CD8-positive, alpha-beta memory T cell (primary cell): ENCODE results near the gene UBA1. TPM values are rescaled to one million over a fixed set of nuclear protein-coding genes. Genes with fewer than 3 reads are reported as not detected.
A peak's percentile ranks its signal among the peaks of the same experiment; 100 is the strongest.

ENCODE experiments used
- CTCF ChIA-PET: fragments of 350-600 bp; sonication (Branson Sonifier 250); formaldehyde crosslinking; loops from one replicate; lab custom pipeline; 2021; ENCODE audit warnings: antibody characterized with exemption; lab: Charles Lee
- POLR2A ChIA-PET: fragments of 350-600 bp; sonication (Branson Sonifier 250); formaldehyde crosslinking; loops from one replicate; lab custom pipeline; 2021; ENCODE audit warnings: antibody characterized with exemption; lab: Charles Lee
- DNase-seq, 5 donors: peaks; one replicate each; pipeline versions ENCODE4 v3.0.0 to v3.0.0-alpha.2; 2020 to 2022; ENCODE audit warnings: mixed read lengths in 1 of 5
- H3K27ac ChIP-seq: one replicate; pipeline ENCODE4 v1.7.0; 2013; ENCODE audit warnings: low read depth, mild to moderate bottlenecking, low read length, moderate library complexity
- H3K27me3 ChIP-seq: 2 replicates; pipeline ENCODE4 v1.7.0; 2013; ENCODE audit warnings: low read length, mild to moderate bottlenecking; ENCODE audit not compliant: insufficient read depth, poor library complexity, severe bottlenecking
- H3K36me3 ChIP-seq: 2 replicates; pipeline ENCODE4 v1.7.0; 2013; ENCODE audit warnings: mild to moderate bottlenecking, low read length, moderate library complexity; ENCODE audit not compliant: insufficient read depth
- H3K4me1 ChIP-seq: 2 replicates; pipeline ENCODE4 v1.7.0; 2013; ENCODE audit warnings: mild to moderate bottlenecking, low read length, moderate library complexity; ENCODE audit not compliant: insufficient read depth
- H3K4me3 ChIP-seq: 2 replicates; pipeline ENCODE4 v1.7.0; 2013; ENCODE audit warnings: mild to moderate bottlenecking, low read length
- H3K9me3 ChIP-seq: 2 replicates; pipeline ENCODE4 v1.7.0; 2013; ENCODE audit warnings: mild to moderate bottlenecking, low read length
- H3K27ac Mint-ChIP-seq, 8 donors: one replicate each; pipeline ENCODE4 v1.8.0; 2020 to 2021; ENCODE audit warnings: mixed read lengths in 8 of 8, mild to moderate bottlenecking in 6 of 8, inconsistent platforms in 3 of 8, moderate library complexity in 3 of 8
- H3K27me3 Mint-ChIP-seq, 2 donors: one replicate each; pipeline ENCODE4 v1.8.0; 2020 to 2021; ENCODE audit warnings: mixed read lengths in 2 of 2, mild to moderate bottlenecking in 1 of 2, moderate library complexity in 1 of 2
- H3K36me3 Mint-ChIP-seq, 3 donors: one replicate each; pipeline ENCODE4 v1.8.0; 2020 to 2021; ENCODE audit warnings: mixed read lengths in 3 of 3, inconsistent platforms in 1 of 3, mild to moderate bottlenecking in 1 of 3
- H3K4me1 Mint-ChIP-seq, 3 donors: one replicate each; pipeline ENCODE4 v1.8.0; 2020 to 2021; ENCODE audit warnings: mixed read lengths in 3 of 3, inconsistent platforms in 1 of 3, mild to moderate bottlenecking in 1 of 3
- H3K4me3 Mint-ChIP-seq, 7 donors: one replicate each; pipeline ENCODE4 v1.8.0; 2020 to 2021; ENCODE audit warnings: mixed read lengths in 7 of 7, mild to moderate bottlenecking in 6 of 7, moderate library complexity in 4 of 7, inconsistent platforms in 2 of 7
- H3K9me3 Mint-ChIP-seq, 5 donors: one replicate each; pipeline ENCODE4 v1.8.0; 2020 to 2022; ENCODE audit warnings: mixed read lengths in 5 of 5, mild to moderate bottlenecking in 3 of 5, moderate library complexity in 2 of 5, inconsistent platforms in 1 of 5
- polyA plus RNA-seq: library from polyadenylated mRNA; unstranded; fragments of 300-500 nt; fragmentation: Illumina TruSeq; gene quantifications from one replicate; pipeline ENCODE4 v1.2.3, GENCODE V29; 2021
- total RNA-seq, 2 experiments: library from RNA; stranded (reverse); gene quantifications; one replicate each; pipeline ENCODE4 v1.2.3, GENCODE V29; 2021

UBA1 gene
- total and polyA plus RNA-seq, 3 experiments from 2014 or later, result 178 to 234 (median 225) TPM

- no peaks in the 10 kb centered on the region for H3K36me3 ChIP-seq
- Mint-ChIP-seq H3K4me3 (no peak overlapping the region), H3K27ac (no peak overlapping the region), H3K9me3 (no peaks in the 10 kb centered on the region), H3K4me1 (peaks cover 0 to under 1% (median 0%) of the 10 kb centered on the region in 3 donors), H3K36me3 (peaks cover 0 to 51% (median 0%) of the 10 kb centered on the region in 3 donors), H3K27me3 (peaks cover 0 to 3% of the 10 kb centered on the region in 2 donors)
- H3K4me3 ChIP-seq, result no peak overlapping the region
- no peaks in the 10 kb centered on the region for H3K9me3 ChIP-seq
- no peak overlapping the region for H3K27ac ChIP-seq
- CTCF ChIA-PET, result no interaction called here
- H3K27me3 ChIP-seq, result no peaks in the 10 kb centered on the region
- no peaks in the 10 kb centered on the region for H3K4me1 ChIP-seq
- no peak for DNase-seq
- POLR2A ChIA-PET, result no interaction called here
Observed at GRCh38 chrX:47185241-47185640, 8.4 kb upstream of the UBA1 start.

- no peak for DNase-seq
- Mint-ChIP-seq H3K4me3 (no peak overlapping the region), H3K9me3 (no peaks in the 10 kb centered on the region), H3K4me1 (peaks cover 6 to 10% (median 9%) of the 10 kb centered on the region in 3 donors), H3K27ac (peak overlapping the region in 1 of 8 donors; percentile 89), H3K27me3 (peaks cover 0 to 3% of the 10 kb centered on the region in 2 donors), H3K36me3 (peaks cover 0 to 47% (median 0%) of the 10 kb centered on the region in 3 donors)
- Histone ChIP-seq H3K27ac (no peak overlapping the region), H3K36me3 (no peaks in the 10 kb centered on the region), H3K27me3 (no peaks in the 10 kb centered on the region), H3K4me3 (no peak overlapping the region), H3K9me3 (no peaks in the 10 kb centered on the region), H3K4me1 (no peaks in the 10 kb centered on the region)
- POLR2A ChIA-PET, result no interaction called here
- CTCF ChIA-PET, result interaction anchor here (0.7 kb wide), 1 partner anchor 337 kb away, joined by 3 read pairs; no protein-coding TSS in a partner anchor
Observed at GRCh38 chrX:47186096-47186740, 7.4 kb upstream of the UBA1 start.

GRCh38 chrX:47187106-47187677, 6.4 kb upstream of the UBA1 start:
- H3K36me3 Mint-ChIP-seq, result peaks cover 0 to 37% (median 0%) of the 10 kb centered on the region in 3 donors
- CTCF ChIA-PET, result interaction anchor here (0.7 to 1.6 kb wide), 2 partner anchors 43 to 336 kb away, joined by 3 to 6 read pairs; partner anchors contain the start of genes NDUFB11 and RBM10
- no peak overlapping the region for H3K27ac ChIP-seq
- H3K27me3 Mint-ChIP-seq, result peaks cover 0 to 3% of the 10 kb centered on the region in 2 donors
- H3K9me3 ChIP-seq, result no peaks in the 10 kb centered on the region
- H3K27ac Mint-ChIP-seq, result peak overlapping the region in 3 of 8 donors; percentile 41 to 63 (median 42)
- no peak for DNase-seq
- peaks cover 15 to 20% (median 15%) of the 10 kb centered on the region in 3 donors for H3K4me1 Mint-ChIP-seq
- no peaks in the 10 kb centered on the region for H3K27me3 ChIP-seq
- H3K36me3 ChIP-seq, result no peaks in the 10 kb centered on the region
- H3K4me1 ChIP-seq, result peaks cover 6% of the 10 kb centered on the region
- H3K4me3 Mint-ChIP-seq, result no peak overlapping the region
- no peaks in the 10 kb centered on the region for H3K9me3 Mint-ChIP-seq
- POLR2A ChIA-PET, result interaction anchor here (1.2 kb wide), 1 partner anchor 46 kb away, joined by 3 read pairs; no protein-coding TSS in a partner anchor
- no peak overlapping the region for H3K4me3 ChIP-seq

- Histone ChIP-seq H3K36me3 (no peaks in the 10 kb centered on the region), H3K27ac (no peak overlapping the region), H3K27me3 (no peaks in the 10 kb centered on the region), H3K4me1 (peaks cover 18% of the 10 kb centered on the region), H3K9me3 (no peaks in the 10 kb centered on the region), H3K4me3 (no peak overlapping the region)
- Mint-ChIP-seq H3K36me3 (peaks cover 0 to 31% (median 0%) of the 10 kb centered on the region in 3 donors), H3K27ac (peak overlapping the region in 1 of 8 donors; percentile 90), H3K4me1 (peaks cover 34 to 42% (median 35%) of the 10 kb centered on the region in 3 donors), H3K4me3 (no peak overlapping the region), H3K27me3 (peaks cover 0 to 3% of the 10 kb centered on the region in 2 donors), H3K9me3 (no peaks in the 10 kb centered on the region)
- ChIA-PET CTCF (interaction anchor here (1.0 to 1.3 kb wide), 2 partner anchors 178 to 334 kb away, joined by 3 to 7 read pairs; no protein-coding TSS in a partner anchor), POLR2A (interaction anchor here (1.3 to 2.6 kb wide), 2 partner anchors 43 to 45 kb away, joined by 9 to 18 read pairs; partner anchors contain the start of genes NDUFB11, RBM10 and USP11)
- no peak for DNase-seq
Observed at GRCh38 chrX:47189906-47190305, 3.7 kb upstream of the UBA1 start.

DNA sequence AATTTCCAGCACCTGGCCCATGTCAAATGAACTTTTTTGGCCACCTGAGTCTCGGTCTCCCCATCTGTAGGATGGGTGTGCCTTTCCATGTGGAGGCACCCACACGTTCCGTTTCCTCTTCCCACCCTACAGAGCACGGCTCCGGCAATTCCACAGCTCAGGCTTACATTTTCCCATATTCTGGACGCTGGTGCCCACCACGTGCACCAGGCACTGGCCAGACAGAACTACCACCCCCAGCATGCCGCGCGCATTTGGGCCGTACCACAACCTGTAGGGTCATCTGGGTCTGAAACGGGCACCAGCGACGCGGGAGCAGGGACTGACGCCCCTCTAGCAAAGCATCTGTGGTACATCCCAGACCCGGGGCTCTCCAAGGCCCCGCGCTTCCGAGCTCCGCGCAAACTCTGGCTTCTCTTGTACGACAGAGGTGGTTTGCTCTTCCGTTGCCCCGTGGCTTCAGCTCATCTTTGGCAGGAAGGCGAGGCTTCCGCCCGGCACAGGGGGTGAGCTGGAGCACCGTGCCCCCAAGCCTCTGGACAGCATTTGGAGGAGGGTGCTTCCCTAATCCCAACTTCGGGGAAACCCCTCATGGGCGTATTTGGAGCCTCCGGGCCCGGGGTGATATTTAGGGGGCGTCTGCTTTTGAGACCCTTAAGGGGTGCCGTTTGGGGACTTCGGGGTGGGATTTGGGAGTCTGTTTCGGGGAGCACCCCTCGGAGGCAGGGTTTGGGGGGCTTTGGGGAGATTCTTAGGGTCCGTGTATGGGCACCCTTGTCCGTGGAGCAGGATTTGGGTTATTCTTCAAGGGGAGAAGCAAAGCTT, 3.0 kb upstream of the UBA1 start:
- no peaks in the 10 kb centered on the region for H3K9me3 Mint-ChIP-seq
- H3K4me3 ChIP-seq, result peak overlapping the region; percentile 76
- H3K9me3 ChIP-seq, result no peaks in the 10 kb centered on the region
- H3K36me3 ChIP-seq, result no peaks in the 10 kb centered on the region
- peaks cover 0 to 27% (median 0%) of the 10 kb centered on the region in 3 donors for H3K36me3 Mint-ChIP-seq
- ChIA-PET POLR2A (interaction anchor here (0.7 to 2.6 kb wide), 5 partner anchors 27 to 184 kb away, joined by 3 to 18 read pairs (median 9); partner anchors contain the start of genes NDUFB11, RBM10 and USP11), CTCF (interaction anchor here (1.0 to 3.4 kb wide), 6 partner anchors 27 to 333 kb away, joined by 3 to 16 read pairs (median 5); partner anchors contain the start of genes NDUFB11 and RBM10)
- peak overlapping the region; percentile 90 to 97 (median 91) for H3K4me3 Mint-ChIP-seq
- H3K4me1 ChIP-seq, result peaks cover 23% of the 10 kb centered on the region
- H3K27me3 ChIP-seq, result no peaks in the 10 kb centered on the region
- H3K27ac Mint-ChIP-seq, result peak overlapping the region; percentile 79 to 96 (median 95)
- H3K4me1 Mint-ChIP-seq, result peaks cover 39 to 48% (median 40%) of the 10 kb centered on the region in 3 donors
- H3K27me3 Mint-ChIP-seq, result peaks cover 0 to 2% of the 10 kb centered on the region in 2 donors
- DNase-seq, result peak; percentile 64 to 89 (median 82)
- H3K27ac ChIP-seq, result peak overlapping the region; percentile 72

DNA sequence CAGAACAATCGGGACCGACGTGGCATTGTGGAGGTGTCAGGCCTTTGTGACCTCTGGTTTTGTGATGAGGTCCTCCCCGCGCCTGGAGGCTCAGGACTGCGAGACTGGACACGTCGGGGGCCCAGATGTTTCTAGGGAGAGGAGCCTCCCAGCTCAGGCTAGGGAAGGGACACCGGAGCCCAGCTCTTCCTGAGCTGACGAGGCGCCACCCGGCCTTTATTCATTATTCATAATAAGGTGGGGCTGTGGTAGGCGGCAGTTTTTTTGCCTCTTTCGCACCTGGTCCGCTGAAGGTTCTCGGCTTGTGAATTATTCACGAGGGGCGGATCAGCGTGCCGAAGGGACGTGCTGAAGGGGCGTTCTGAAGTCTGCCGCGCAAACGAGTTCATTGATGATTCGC, 2.3 kb upstream of the UBA1 start:
- no peaks in the 10 kb centered on the region for H3K27me3 ChIP-seq
- Mint-ChIP-seq H3K27ac (peak overlapping the region; percentile 79 to 96 (median 95)), H3K4me3 (peak overlapping the region; percentile 90 to 97 (median 91)), H3K9me3 (no peaks in the 10 kb centered on the region), H3K4me1 (peaks cover 46 to 54% (median 47%) of the 10 kb centered on the region in 3 donors), H3K36me3 (peaks cover 0 to 29% (median 0%) of the 10 kb centered on the region in 3 donors), H3K27me3 (no peaks in the 10 kb centered on the region)
- peak; percentile 30 to 71 (median 41) for DNase-seq
- POLR2A ChIA-PET, result interaction anchor here (0.5 to 2.6 kb wide), 6 partner anchors 26 to 184 kb away, joined by 3 to 18 read pairs (median 8); partner anchors contain the start of genes NDUFB11, RBM10 and USP11
- CTCF ChIA-PET, result interaction anchor here (1.1 to 3.4 kb wide), 5 partner anchors 26 to 332 kb away, joined by 3 to 16 read pairs (median 7); partner anchors contain the start of genes NDUFB11 and RBM10
- H3K4me3 ChIP-seq, result peak overlapping the region; percentile 76
- H3K36me3 ChIP-seq, result no peaks in the 10 kb centered on the region
- no peaks in the 10 kb centered on the region for H3K9me3 ChIP-seq
- peaks cover 30% of the 10 kb centered on the region for H3K4me1 ChIP-seq
- peak overlapping the region; percentile 72 for H3K27ac ChIP-seq

- no peaks in the 10 kb centered on the region for H3K9me3 ChIP-seq
Observed at GRCh38 chrX:47191806-47192401, 1.7 kb upstream of the UBA1 start.

More at GRCh38 chrX:47191806-47192401, 1.7 kb upstream of the UBA1 start:
- H3K27ac Mint-ChIP-seq, result peak overlapping the region in 7 of 8 donors; percentile 39 to 96 (median 95)
- DNase-seq, result no peak
- peak overlapping the region; percentile 72 for H3K27ac ChIP-seq
- peak overlapping the region; percentile 76 for H3K4me3 ChIP-seq
- no peaks in the 10 kb centered on the region for H3K27me3 ChIP-seq
- H3K4me1 Mint-ChIP-seq, result peaks cover 52 to 60% (median 52%) of the 10 kb centered on the region in 3 donors
- H3K4me1 ChIP-seq, result peaks cover 36% of the 10 kb centered on the region
- CTCF ChIA-PET, result interaction anchor here (1.1 to 3.4 kb wide), 4 partner anchors 26 to 329 kb away, joined by 3 to 16 read pairs (median 8); partner anchors contain the start of genes NDUFB11 and RBM10
- H3K36me3 Mint-ChIP-seq, result peaks cover 0 to 27% (median 0%) of the 10 kb centered on the region in 3 donors
- no peaks in the 10 kb centered on the region for H3K27me3 Mint-ChIP-seq
- H3K36me3 ChIP-seq, result no peaks in the 10 kb centered on the region
- no peaks in the 10 kb centered on the region for H3K9me3 Mint-ChIP-seq
- POLR2A ChIA-PET, result interaction anchor here (0.5 to 2.6 kb wide), 4 partner anchors 26 to 182 kb away, joined by 3 to 18 read pairs (median 8); partner anchors contain the start of genes NDUFB11 and RBM10
- H3K4me3 Mint-ChIP-seq, result peak overlapping the region; percentile 90 to 97 (median 91)
